ENCODE measurements around the gene CFAP91. TPM values are rescaled to one million over a fixed set of nuclear protein-coding genes. Genes with fewer than 3 reads are reported as not detected.

Gene CFAP91
- total RNA-seq, 2 donors from 2014 or later = 21.5 to 47.8 TPM

DNA sequence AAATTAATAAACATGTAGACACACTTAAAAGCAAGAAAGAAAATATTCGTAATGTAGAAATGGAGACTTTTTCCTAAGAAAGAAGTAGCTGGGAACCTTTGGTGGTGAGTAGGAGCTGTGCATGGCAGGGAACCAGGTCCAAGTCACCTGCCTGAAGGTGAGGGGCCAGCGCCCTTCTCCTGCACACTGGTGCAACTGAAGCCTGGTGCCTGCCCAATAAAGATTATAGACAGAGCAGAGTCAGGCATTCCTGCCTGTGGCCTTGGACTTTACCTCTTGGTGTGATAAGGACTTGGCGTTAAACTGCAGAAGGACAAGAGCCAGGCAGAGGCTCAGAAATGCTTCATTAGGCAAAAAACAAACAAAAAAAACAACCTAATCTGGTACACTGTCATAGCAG is 14.2 kb downstream of the CFAP91 start:
- H3K36me3 ChIP-seq (replicated peaks in 1 of 2; ENCODE audit: insufficient read depth in 1 of 2, low read depth in 2 of 2) = peaks cover 0 to 4% of the 10 kb centered on the region in 2 donors
- no peaks in the 10 kb centered on the region for H3K9me3 ChIP-seq
- intact Hi-C loops (cut with DNase I) = no loop called here
- H3K27me3 ChIP-seq = no peaks in the 10 kb centered on the region
- TF ChIP-seq, protein P1, sequence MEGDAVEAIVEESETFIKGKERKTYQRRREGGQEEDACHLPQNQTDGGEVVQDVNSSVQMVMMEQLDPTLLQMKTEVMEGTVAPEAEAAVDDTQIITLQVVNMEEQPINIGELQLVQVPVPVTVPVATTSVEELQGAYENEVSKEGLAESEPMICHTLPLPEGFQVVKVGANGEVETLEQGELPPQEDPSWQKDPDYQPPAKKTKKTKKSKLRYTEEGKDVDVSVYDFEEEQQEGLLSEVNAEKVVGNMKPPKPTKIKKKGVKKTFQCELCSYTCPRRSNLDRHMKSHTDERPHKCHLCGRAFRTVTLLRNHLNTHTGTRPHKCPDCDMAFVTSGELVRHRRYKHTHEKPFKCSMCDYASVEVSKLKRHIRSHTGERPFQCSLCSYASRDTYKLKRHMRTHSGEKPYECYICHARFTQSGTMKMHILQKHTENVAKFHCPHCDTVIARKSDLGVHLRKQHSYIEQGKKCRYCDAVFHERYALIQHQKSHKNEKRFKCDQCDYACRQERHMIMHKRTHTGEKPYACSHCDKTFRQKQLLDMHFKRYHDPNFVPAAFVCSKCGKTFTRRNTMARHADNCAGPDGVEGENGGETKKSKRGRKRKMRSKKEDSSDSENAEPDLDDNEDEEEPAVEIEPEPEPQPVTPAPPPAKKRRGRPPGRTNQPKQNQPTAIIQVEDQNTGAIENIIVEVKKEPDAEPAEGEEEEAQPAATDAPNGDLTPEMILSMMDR (IDR thresholded peaks at IDR 0.05) = peak in 2 of 7 experiments; percentile 37 to 40
- TF ChIP-seq POLR2A (IDR thresholded peaks at IDR 0.05) = no peak
- peaks cover 17% of the 10 kb centered on the region for H3K4me1 ChIP-seq
- DNase-seq (peak; percentile 53 to 89 (median 79)), ATAC-seq (peak; percentile 99)
- WGBS, 2 donors = 20 to 31% methylated on average over 3 of the region's 3 CpGs
- no peak overlapping the region for H3K4me3 ChIP-seq
- H3K27ac ChIP-seq = peak overlapping the region in 3 of 4 donors; percentile 0 to 41 (median 16)

DNA sequence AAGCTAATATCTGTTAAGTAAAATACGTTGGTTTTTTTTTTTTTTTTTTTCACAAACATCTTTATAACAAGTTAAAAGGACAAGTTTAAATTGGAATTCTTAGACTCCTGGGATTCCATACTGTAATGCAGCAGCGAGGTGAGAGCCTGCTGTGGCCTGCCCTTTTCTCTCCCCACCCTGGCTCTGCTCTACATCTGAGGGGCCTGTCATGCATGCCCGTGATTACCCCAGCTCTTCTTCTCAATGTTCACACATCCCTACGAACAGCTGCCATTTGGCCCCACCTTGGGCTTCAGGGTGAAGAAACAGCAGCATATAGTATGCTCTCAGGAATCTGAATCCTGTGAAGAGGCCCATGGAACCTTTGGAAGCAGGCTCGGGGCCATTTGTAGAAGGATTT is 14.7 kb downstream of the CFAP91 start:
- Histone ChIP-seq H3K4me3 (no peak overlapping the region), H3K36me3 (replicated peaks in 1 of 2; ENCODE audit: insufficient read depth in 1 of 2, low read depth in 2 of 2) (peaks cover 0 to 4% of the 10 kb centered on the region in 2 donors), H3K4me1 (peaks cover 17% of the 10 kb centered on the region), H3K27ac (peak overlapping the region in 1 of 4 donors; percentile 7), H3K9me3 (no peaks in the 10 kb centered on the region), H3K27me3 (no peaks in the 10 kb centered on the region)
- intact Hi-C loops (cut with DNase I) = no loop called here
- ATAC-seq (peak; percentile 12), DNase-seq (no peak)
- TF ChIP-seq, protein P1 (IDR thresholded peaks at IDR 0.05) = no peak
- TF ChIP-seq POLR2A (IDR thresholded peaks at IDR 0.05) = no peak
- 56 to 73% methylated on average over 5 of the region's 5 CpGs for WGBS, 2 donors

DNA sequence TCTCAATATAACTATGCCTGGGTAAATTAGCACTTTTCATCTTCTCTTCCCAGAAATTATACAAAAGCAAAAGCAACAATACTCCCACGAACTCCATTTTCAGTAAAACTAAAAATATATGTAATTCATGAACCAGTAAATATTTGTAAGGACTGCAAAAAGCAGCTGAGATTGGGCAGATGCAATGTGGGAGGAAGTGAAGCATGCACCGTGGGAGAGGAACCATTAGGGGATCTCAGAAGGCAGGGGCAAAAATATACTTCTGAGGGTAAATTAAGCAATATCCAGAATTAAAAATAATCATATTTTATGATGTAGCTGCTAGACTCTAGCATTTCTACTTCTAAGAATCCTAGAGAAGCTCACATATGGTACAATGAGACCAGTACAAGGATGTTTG is 20.2 kb downstream of the CFAP91 start:
- Histone ChIP-seq H3K27ac (no peak overlapping the region), H3K4me3 (no peak overlapping the region), H3K4me1 (no peaks in the 10 kb centered on the region), H3K27me3 (no peaks in the 10 kb centered on the region), H3K36me3 (replicated peaks in 1 of 2; ENCODE audit: insufficient read depth in 1 of 2, low read depth in 2 of 2) (no peaks in the 10 kb centered on the region), H3K9me3 (no peaks in the 10 kb centered on the region)
- 55 to 72% methylated on average over 2 of the region's 2 CpGs for WGBS, 2 donors
- TF ChIP-seq, protein P1 (IDR thresholded peaks at IDR 0.05) = no peak
- no peak for TF ChIP-seq POLR2A (IDR thresholded peaks at IDR 0.05)
- intact Hi-C loops (cut with DNase I) = no loop called here
- DNase-seq (no peak), ATAC-seq (no peak)

DNA sequence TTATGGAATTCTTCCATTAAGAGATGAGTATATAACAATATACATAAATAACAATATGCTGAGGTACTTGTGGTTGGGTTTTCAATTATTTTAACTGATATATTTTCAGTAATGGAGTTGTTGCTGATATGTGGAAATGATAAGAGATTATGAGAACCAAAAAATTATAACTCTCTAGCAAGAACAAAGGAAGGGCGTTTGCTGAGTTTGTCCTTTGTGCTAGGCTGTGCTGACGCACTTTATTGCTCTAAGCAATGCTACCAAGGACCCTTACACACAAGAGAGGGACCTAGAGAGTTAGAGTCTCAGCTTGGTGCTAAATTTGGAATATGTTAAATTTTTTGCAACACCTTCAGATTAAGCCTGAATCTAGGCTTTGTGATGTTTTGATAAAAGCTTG is 24.1 kb downstream of the CFAP91 start:
- WGBS, 2 donors = 85 to 90% methylated on average over 2 of the region's 2 CpGs
- no peak for TF ChIP-seq POLR2A (IDR thresholded peaks at IDR 0.05)
- TF ChIP-seq, protein P1 (IDR thresholded peaks at IDR 0.05) = no peak
- no peaks in the 10 kb centered on the region for H3K36me3 ChIP-seq (replicated peaks in 1 of 2; ENCODE audit: insufficient read depth in 1 of 2, low read depth in 2 of 2)
- ATAC-seq = no peak
- H3K27ac ChIP-seq = no peak overlapping the region
- no peaks in the 10 kb centered on the region for H3K9me3 ChIP-seq
- no peaks in the 10 kb centered on the region for H3K4me1 ChIP-seq
- intact Hi-C loops (cut with DNase I) = no loop called here
- H3K4me3 ChIP-seq = no peak overlapping the region
- H3K27me3 ChIP-seq = no peaks in the 10 kb centered on the region
- no peak for DNase-seq

DNA sequence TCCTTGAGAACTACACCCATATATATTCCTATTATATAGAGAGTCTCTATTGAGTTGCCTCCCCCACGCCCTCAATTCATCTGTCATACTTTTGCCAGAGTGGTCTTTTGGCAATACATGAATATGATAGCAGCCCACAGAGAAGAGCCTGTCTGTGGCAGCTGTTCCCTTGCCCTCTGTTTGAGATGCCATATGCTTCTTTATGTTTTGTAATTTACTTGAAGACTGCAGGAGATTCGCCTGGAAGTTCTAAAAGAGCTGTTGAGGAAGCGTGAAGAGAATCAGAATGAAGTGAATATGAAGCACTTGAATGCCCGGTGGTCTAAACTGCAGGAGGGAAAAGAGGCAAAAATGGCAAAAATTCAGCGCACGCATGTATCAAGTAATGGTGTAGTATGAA is 27.2 kb downstream of the CFAP91 start:
- Histone ChIP-seq H3K4me3 (no peak overlapping the region), H3K36me3 (replicated peaks in 1 of 2; ENCODE audit: insufficient read depth in 1 of 2, low read depth in 2 of 2) (no peaks in the 10 kb centered on the region), H3K4me1 (no peaks in the 10 kb centered on the region), H3K27ac (no peak overlapping the region), H3K27me3 (no peaks in the 10 kb centered on the region), H3K9me3 (no peaks in the 10 kb centered on the region)
- TF ChIP-seq POLR2A (IDR thresholded peaks at IDR 0.05) = no peak
- TF ChIP-seq, protein P1 (IDR thresholded peaks at IDR 0.05) = no peak
- intact Hi-C loops (cut with DNase I) = no loop called here
- WGBS, 2 donors = 97% methylated on average over 6 of the region's 6 CpGs
- ATAC-seq = no peak
- no peak for DNase-seq

All from body of pancreas (tissue), 4 donors.